ENCODE data around the gene PCDHGA2. TPM values are rescaled to one million over a fixed set of nuclear protein-coding genes. Genes with fewer than 3 reads are reported as not detected.
"Not testable (repeated sequence)": the region's sequence is repeated elsewhere in the genome, so short reads cannot be mapped to it uniquely, and the experiment has no call there.

Gene PCDHGA2
- polyA plus RNA-seq (2011; rRNA removed) (6.7 and 6.8 TPM in 2 replicates), polyA minus RNA-seq (2011; rRNA and poly(A)+ RNA removed) (5.5 and 7.4 TPM in 2 replicates)

DNA sequence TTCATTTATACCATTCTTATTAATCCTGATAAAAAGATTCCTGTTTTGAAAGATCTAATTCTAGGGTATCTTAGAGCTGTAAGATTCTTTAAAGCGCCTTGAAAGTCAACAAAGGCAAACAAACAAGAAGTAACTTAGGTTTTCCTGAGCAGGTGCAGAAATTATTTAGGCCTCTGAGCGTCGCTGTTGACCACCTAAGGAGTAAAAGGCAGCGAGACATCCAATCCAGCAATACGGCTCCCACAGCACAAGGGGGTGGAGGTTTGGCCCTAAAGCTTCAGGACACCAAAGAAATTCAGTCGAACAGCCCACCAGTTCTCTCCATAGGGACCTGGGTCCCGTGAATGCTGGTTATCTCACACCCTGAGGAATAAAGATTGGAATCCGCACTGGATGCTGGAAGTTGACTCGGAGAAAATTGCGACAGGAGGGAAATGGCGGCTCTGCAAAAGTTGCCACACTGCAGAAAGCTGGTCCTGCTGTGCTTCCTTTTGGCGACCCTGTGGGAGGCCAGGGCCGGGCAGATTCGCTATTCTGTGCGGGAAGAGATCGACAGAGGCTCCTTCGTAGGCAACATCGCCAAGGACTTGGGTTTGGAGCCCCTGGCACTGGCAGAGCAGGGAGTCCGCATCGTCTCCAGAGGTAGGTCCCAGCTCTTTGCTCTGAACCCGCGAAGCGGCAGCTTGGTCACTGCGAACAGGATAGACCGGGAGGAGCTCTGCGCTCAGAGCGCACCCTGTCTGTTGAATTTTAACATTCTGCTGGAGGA is at the start of gene PCDHGA2:
PCDHGA2 (plus strand) TSS at position 223 of the 769 bp plus-strand sequence.
- Histone ChIP-seq H3K36me3 (ENCODE audit: control insufficient read depth, insufficient read depth, low read length) (no peaks in the 10 kb centered on the region), H3K27me3 (ENCODE audit: control insufficient read depth, insufficient read depth, low read length) (no peaks in the 10 kb centered on the region), H3K4me3 (ENCODE audit: low read depth, low read length) (peak within 1 kb of the TSS; percentile 38)
- DNase-seq (ENCODE audit: low read depth) = no peak
- ChIA-PET POLR2A (no interaction called here), CTCF (interaction anchor here (0.6 to 2.9 kb wide), 27 partner anchors 9 to 281 kb away, joined by 3 to 37 read pairs (median 4); partner anchors contain the start of genes PCDHGA1, PCDHGA10, PCDHGA4 and PCDHGA6)
- TF ChIP-seq, protein P1, sequence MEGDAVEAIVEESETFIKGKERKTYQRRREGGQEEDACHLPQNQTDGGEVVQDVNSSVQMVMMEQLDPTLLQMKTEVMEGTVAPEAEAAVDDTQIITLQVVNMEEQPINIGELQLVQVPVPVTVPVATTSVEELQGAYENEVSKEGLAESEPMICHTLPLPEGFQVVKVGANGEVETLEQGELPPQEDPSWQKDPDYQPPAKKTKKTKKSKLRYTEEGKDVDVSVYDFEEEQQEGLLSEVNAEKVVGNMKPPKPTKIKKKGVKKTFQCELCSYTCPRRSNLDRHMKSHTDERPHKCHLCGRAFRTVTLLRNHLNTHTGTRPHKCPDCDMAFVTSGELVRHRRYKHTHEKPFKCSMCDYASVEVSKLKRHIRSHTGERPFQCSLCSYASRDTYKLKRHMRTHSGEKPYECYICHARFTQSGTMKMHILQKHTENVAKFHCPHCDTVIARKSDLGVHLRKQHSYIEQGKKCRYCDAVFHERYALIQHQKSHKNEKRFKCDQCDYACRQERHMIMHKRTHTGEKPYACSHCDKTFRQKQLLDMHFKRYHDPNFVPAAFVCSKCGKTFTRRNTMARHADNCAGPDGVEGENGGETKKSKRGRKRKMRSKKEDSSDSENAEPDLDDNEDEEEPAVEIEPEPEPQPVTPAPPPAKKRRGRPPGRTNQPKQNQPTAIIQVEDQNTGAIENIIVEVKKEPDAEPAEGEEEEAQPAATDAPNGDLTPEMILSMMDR (IDR thresholded peaks at IDR 0.05; ENCODE audit: insufficient read depth, low read depth, low read length) = peak; percentile 66

DNA sequence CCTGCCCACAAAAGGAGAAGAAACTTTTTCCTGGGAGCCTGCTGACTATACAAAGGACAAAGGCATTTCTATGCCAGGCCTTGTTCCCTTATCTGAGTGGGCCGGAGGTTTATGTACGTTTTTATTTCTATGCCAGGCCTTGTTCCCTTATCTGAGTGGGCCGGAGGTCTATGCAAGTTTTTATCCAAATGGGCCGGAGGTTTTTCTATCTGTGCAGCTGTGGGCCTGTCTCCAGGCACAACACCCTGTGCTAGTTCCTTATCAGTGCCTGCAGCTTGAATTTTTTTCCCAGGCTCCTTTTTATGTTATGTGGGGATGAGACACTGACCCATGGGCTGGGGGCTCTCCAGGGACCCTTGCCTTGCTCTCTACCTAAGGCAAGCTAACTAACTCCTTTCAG is 40.2 kb upstream of the PCDHGA2 start:
- TF ChIP-seq, protein P1 (IDR thresholded peaks at IDR 0.05; ENCODE audit: insufficient read depth, low read depth, low read length) = no peak
- Histone ChIP-seq H3K4me3 (ENCODE audit: low read depth, low read length) (no peak overlapping the region), H3K27me3 (ENCODE audit: control insufficient read depth, insufficient read depth, low read length) (no peaks in the 10 kb centered on the region), H3K36me3 (ENCODE audit: control insufficient read depth, insufficient read depth, low read length) (no peaks in the 10 kb centered on the region)
- ChIA-PET CTCF (no interaction called here), POLR2A (no interaction called here)
- DNase-seq (ENCODE audit: low read depth) = no peak

GRCh38 chr5:141303756-141304155 is 34.8 kb upstream of the PCDHGA2 start, which contains the start of gene SLC25A2:
TSS of gene SLC25A2 (minus strand) at chr5:141304049. CDS start at chr5:141303865, 184 bp downstream.
- POLR2A ChIA-PET = no interaction called here
- Histone ChIP-seq H3K36me3 (ENCODE audit: control insufficient read depth, insufficient read depth, low read length) (no peaks in the 10 kb centered on the region), H3K27me3 (ENCODE audit: control insufficient read depth, insufficient read depth, low read length) (no peaks in the 10 kb centered on the region), H3K4me3 (ENCODE audit: low read depth, low read length) (no peak within 1 kb of the TSS)
- DNase-seq (ENCODE audit: low read depth) = no peak
- CTCF ChIA-PET = interaction anchor here (1.6 kb wide), 1 partner anchor 16 kb away, joined by 5 read pairs; the partner anchor contains the start of gene TAF7
- TF ChIP-seq, protein P1 (IDR thresholded peaks at IDR 0.05; ENCODE audit: insufficient read depth, low read depth, low read length) = no peak

DNA sequence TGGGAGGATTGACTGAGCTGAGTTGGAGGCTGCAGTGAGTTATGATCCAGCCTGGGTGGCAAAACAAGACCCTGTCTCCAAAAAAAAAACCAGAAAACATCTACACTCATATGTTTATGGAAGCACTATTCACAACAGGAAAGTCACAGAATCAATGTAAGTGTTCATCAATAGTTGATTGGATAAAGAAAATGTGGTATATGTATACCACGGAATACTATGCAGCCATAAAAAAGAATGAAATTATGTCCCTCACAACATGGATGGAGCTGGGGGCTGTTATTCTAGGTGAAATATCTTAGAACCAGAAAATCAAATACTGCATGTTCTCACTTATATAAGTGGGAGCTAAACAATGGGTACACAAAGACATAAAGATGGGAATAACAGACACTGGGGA is 31.9 kb upstream of the PCDHGA2 start:
- ChIA-PET POLR2A (no interaction called here), CTCF (no interaction called here)
- Histone ChIP-seq H3K4me3 (ENCODE audit: low read depth, low read length) (no peak overlapping the region), H3K27me3 (ENCODE audit: control insufficient read depth, insufficient read depth, low read length) (no peaks in the 10 kb centered on the region), H3K36me3 (ENCODE audit: control insufficient read depth, insufficient read depth, low read length) (no peaks in the 10 kb centered on the region)
- TF ChIP-seq, protein P1 (IDR thresholded peaks at IDR 0.05; ENCODE audit: insufficient read depth, low read depth, low read length) = no peak
- no peak for DNase-seq (ENCODE audit: low read depth)

DNA sequence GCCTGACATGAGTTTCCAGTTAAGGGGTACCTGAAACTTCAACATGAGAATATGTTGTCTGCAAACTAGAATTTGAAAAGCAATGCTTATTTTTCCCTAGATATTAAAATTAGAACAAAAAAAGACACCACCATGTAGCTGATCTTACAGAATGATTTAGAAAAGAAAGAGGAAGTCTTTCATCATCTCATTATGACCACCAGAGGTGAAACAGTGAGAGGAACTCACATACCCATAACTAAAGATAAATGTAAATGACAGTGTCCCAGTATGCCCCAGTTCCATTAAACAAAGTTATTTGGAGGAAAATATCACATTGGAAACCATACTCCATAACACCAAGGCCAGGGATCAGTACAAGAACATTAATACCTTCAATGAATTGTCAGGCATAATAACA is 24.8 kb upstream of the PCDHGA2 start:
- CTCF ChIA-PET = no interaction called here
- no peak for DNase-seq (ENCODE audit: low read depth)
- TF ChIP-seq, protein P1 (IDR thresholded peaks at IDR 0.05; ENCODE audit: insufficient read depth, low read depth, low read length) = no peak
- POLR2A ChIA-PET = no interaction called here
- Histone ChIP-seq H3K36me3 (ENCODE audit: control insufficient read depth, insufficient read depth, low read length) (no peaks in the 10 kb centered on the region), H3K27me3 (ENCODE audit: control insufficient read depth, insufficient read depth, low read length) (no peaks in the 10 kb centered on the region), H3K4me3 (ENCODE audit: low read depth, low read length) (no peak overlapping the region)

DNA sequence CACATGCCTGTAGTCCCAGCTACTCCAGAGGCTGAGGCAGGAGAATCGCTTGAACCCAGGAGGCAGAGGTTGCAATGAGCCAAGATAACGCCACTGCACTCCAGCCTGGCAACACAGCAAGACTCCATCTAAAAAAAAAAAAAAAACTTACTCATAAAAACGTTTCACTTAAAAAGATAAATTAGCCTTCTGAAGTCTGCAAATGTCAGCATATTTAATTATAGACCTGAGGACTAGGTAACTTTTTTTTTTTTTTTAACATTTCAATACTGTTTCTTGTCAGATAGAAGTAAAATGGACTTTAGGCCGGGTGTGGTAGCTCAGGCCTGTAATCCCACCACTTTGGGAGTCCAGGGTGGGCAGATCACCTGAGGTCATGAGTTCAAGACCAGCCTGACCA is 21.6 kb upstream of the PCDHGA2 start:
- H3K4me3 ChIP-seq (ENCODE audit: low read depth, low read length); H3K27me3 ChIP-seq (ENCODE audit: control insufficient read depth, insufficient read depth, low read length); CTCF ChIA-PET; H3K36me3 ChIP-seq (ENCODE audit: control insufficient read depth, insufficient read depth, low read length); POLR2A ChIA-PET; DNase-seq (ENCODE audit: low read depth): not testable (repeated sequence)
